Heart left ventricle (tissue), 13 donors: ENCODE data around the gene SOX21.

ENCODE experiments used
- POLR2A ChIP-seq, 2 donors: fragments of 450-650 bp; IDR thresholded peaks; one replicate each; pipeline ENCODE4 v1.6.1; 2017; ENCODE audit warnings: antibody characterized with exemption in 2 of 2, mild to moderate bottlenecking in 2 of 2, moderate library complexity in 2 of 2
- TF ChIP-seq, protein P1 (sequence below), 12 donors: fragments of 200-600 bp; sonication (generic) in 4 of 12; IDR thresholded peaks; one replicate each; pipeline versions ENCODE4 v1.5.0 to v1.8.0; 2018 to 2022; ENCODE audit warnings: antibody characterized with exemption in 12 of 12, mild to moderate bottlenecking in 5 of 12
- donor health status: ischemic (EF 13 %, LVEDD 7.1; RV severe dilation, severe dysfunction).
- donor health status: DM: no; HTN: yes; CAD: no.
- donor health status: DM: no; HTN: no; CAD: no.
- donor health status: ischemic (EF 25% LVEDD 6.9; RV normal size, moderate dysfunction).
- donor health status: ischemic (EF 25% LVEDD 5.7; RV mildly dilated, moderate dysfunction).
- donor health status: ischemic (EF 35%, LVEDD 5.7; RV mildly dilated, moderate dysfunction).
- donor health status: nonischemic (EF 11% LVEDD 7.7; RV severe dilation, severe dysfunction).
- donor health status: DM: yes; HTN: yes; CAD: no.
- donor health status: PGD.
- donor health status: ischemic (EF 29% LVEDD 5.4; RV normal size, mild dysfunction).
- donor health status: nonischemic (EF 23%, LVEDD 6.1; RV moderate dilation, normal function).

DNA sequence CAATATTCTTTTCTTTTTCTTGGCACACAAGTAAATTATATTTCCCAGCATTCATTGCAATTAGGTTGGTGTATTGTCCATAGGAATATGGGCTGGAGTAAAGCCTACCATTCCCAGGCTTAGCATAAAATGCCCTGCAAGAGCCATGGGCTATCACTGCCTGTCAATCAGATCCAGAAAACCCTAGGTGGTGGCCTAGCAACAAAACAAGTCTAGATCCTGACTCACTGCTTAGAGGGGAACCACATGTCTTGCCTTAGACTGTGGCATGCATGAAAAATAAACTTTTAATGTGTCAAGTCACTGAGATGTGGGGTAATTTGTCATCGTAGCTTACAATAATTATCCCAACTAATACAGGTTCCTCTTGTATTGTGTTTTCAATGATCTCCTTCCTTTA, 16.2 kb downstream of the SOX21 start:
- TF ChIP-seq, protein P1, sequence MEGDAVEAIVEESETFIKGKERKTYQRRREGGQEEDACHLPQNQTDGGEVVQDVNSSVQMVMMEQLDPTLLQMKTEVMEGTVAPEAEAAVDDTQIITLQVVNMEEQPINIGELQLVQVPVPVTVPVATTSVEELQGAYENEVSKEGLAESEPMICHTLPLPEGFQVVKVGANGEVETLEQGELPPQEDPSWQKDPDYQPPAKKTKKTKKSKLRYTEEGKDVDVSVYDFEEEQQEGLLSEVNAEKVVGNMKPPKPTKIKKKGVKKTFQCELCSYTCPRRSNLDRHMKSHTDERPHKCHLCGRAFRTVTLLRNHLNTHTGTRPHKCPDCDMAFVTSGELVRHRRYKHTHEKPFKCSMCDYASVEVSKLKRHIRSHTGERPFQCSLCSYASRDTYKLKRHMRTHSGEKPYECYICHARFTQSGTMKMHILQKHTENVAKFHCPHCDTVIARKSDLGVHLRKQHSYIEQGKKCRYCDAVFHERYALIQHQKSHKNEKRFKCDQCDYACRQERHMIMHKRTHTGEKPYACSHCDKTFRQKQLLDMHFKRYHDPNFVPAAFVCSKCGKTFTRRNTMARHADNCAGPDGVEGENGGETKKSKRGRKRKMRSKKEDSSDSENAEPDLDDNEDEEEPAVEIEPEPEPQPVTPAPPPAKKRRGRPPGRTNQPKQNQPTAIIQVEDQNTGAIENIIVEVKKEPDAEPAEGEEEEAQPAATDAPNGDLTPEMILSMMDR (IDR thresholded peaks at IDR 0.05) = no peak
- TF ChIP-seq POLR2A (IDR thresholded peaks at IDR 0.05) = no peak
